K562 (cell line): ENCODE measurements around the gene PSMB11. TPM values are rescaled to one million over a fixed set of nuclear protein-coding genes. Genes with fewer than 3 reads are reported as not detected.

ENCODE experiments used
- ADNP ChIP-seq: fragments of 200-800 bp; sonication (Bioruptor generic); IDR thresholded peaks from 2 replicates; pipeline ENCODE4 v1.6.1; 2016; ENCODE audit warnings: missing genetic modification characterization, missing compliant biosample characterization
- ARID4B ChIP-seq: sonication (generic); formaldehyde crosslinking; IDR thresholded peaks from 2 replicates; pipeline ENCODE4 v1.8.0; 2022; ENCODE audit warnings: mild to moderate bottlenecking, missing genetic modification reagents
- ELF1 ChIP-seq: fragments of 200-800 bp; sonication (Bioruptor generic); IDR thresholded peaks from 2 replicates; pipeline ENCODE4 v1.6.1; 2016; ENCODE audit warnings: missing genetic modification characterization, missing compliant biosample characterization
- FOS ChIP-seq: IDR thresholded peaks from 3 replicates; pipeline ENCODE4 v1.6.1; 2011; ENCODE audit not compliant: insufficient read length; ENCODE audit errors: extremely low read depth
- HDAC3 ChIP-seq: fragments of 450-650 bp; IDR thresholded peaks from 2 replicates; pipeline ENCODE4 v1.6.1; 2018; ENCODE audit warnings: borderline replicate concordance, mild to moderate bottlenecking, moderate library complexity; ENCODE audit not compliant: partially characterized antibody
- HDAC8 ChIP-seq: fragments of 450-650 bp; IDR thresholded peaks from 2 replicates; pipeline ENCODE4 v1.6.1; 2016; ENCODE audit warnings: mild to moderate bottlenecking, missing genetic modification characterization, moderate library complexity, missing compliant biosample characterization
- HIVEP1 ChIP-seq: fragments of 250-450 bp; sonication (Bioruptor Pico); IDR thresholded peaks from 2 replicates; pipeline ENCODE4 v1.4.0; 2020; ENCODE audit warnings: mild to moderate bottlenecking
- IRF1 ChIP-seq: sonication (generic); formaldehyde crosslinking; IDR thresholded peaks from 2 replicates; pipeline ENCODE4 v1.8.0; 2022; ENCODE audit warnings: missing genetic modification reagents, mild to moderate bottlenecking, borderline replicate concordance
- MYC ChIP-seq, 2 experiments: fragments of 250-450 bp in 1 of 2; sonication (Bioruptor Pico) in 1 of 2; IDR thresholded peaks; 2 replicates each; pipeline versions ENCODE4 v1.5.1 to v1.6.1; 2012 to 2021; ENCODE audit warnings: low read depth in 2 of 2, borderline replicate concordance in 1 of 2, improper control_type of control experiment in 1 of 2, low read length in 1 of 2, mild to moderate bottlenecking in 1 of 2, moderate library complexity in 1 of 2
- PHF20 ChIP-seq: fragments of 450-650 bp; IDR thresholded peaks from 2 replicates; pipeline ENCODE4 v1.6.1; 2018; ENCODE audit not compliant: partially characterized antibody
- POLR2H ChIP-seq: IDR thresholded peaks from 2 replicates; pipeline ENCODE4 v1.6.1; 2016; ENCODE audit warnings: missing genetic modification characterization, low read depth, mild to moderate bottlenecking, control low read depth, missing compliant biosample characterization, moderate library complexity
- PTRF ChIP-seq: fragments of 450-650 bp; IDR thresholded peaks from 2 replicates; pipeline ENCODE4 v1.6.1; 2016; ENCODE audit warnings: mild to moderate bottlenecking, missing genetic modification characterization, missing compliant biosample characterization
- SFPQ ChIP-seq: fragments of 200-400 bp; formaldehyde crosslinking; IDR thresholded peaks from 2 replicates; pipeline ENCODE4 v1.6.1; 2017; ENCODE audit warnings: mild to moderate bottlenecking, low read depth, low read length, moderate library complexity
- SMARCB1 ChIP-seq: IDR thresholded peaks from 2 replicates; pipeline ENCODE4 v1.6.1; 2011; ENCODE audit warnings: improper control_type of control experiment, low read depth; ENCODE audit not compliant: insufficient read length
- TAF7 ChIP-seq: fragments of 450-650 bp; IDR thresholded peaks from 2 replicates; pipeline ENCODE4 v1.6.1; 2016; ENCODE audit warnings: missing genetic modification characterization, missing compliant biosample characterization
- ZC3H8 ChIP-seq: fragments of 450-650 bp; IDR thresholded peaks from 2 replicates; pipeline ENCODE4 v1.6.1; 2017
- ZFP36 ChIP-seq: fragments of 150-350 bp; IDR thresholded peaks from 2 replicates; pipeline ENCODE4 v1.6.1; 2018; ENCODE audit warnings: low read length, low read depth; ENCODE audit not compliant: partially characterized antibody
- ZNF324 ChIP-seq: fragments of 250-450 bp; sonication (Bioruptor Pico); IDR thresholded peaks from 2 replicates; pipeline ENCODE4 v1.4.0; 2020; ENCODE audit warnings: mild to moderate bottlenecking
- ZNF696 ChIP-seq: fragments of 250-450 bp; sonication (Bioruptor Pico); conservative IDR thresholded peaks from 2 replicates; pipeline ENCODE4 v1.4.0; 2020; ENCODE audit warnings: mild to moderate bottlenecking, moderate library complexity
- polyA plus RNA-seq, 8 experiments: library from polyadenylated mRNA; depleted of rRNA in 4 of 8; stranded (reverse) in 5 of 8; unstranded in 3 of 8; fragments of >200 nt; fragmentation: Nextera tagmentation in 2 of 8; fragmentation: Illumina TruSeq in 1 of 8; extraction: Ambion mirVana in 2 of 8; extraction: Trizol in 1 of 8; gene quantifications; 2 replicates each; pipeline versions ENCODE4 v1.2.1 to v1.2.3, GENCODE V29; 2011 to 2014; ENCODE audit warnings: inconsistent platforms in 1 of 8, missing spikeins in 1 of 8
- total RNA-seq, 7 experiments: library from RNA; depleted of rRNA in 6 of 7; stranded (reverse); fragments of >200 nt in 6 of 7; fragmentation: Illumina TruSeq in 2 of 7; extraction: Trizol in 2 of 7; gene quantifications; 2 replicates each; pipeline versions ENCODE4 v1.2.1 to v1.2.3, GENCODE V29; 2011 to 2021; ENCODE audit warnings: low replicate concordance in 1 of 7

Gene PSMB11
- total and polyA plus RNA-seq, 9 of the 15 experiments (the other 6 are each of a cell fraction or from before 2014, with no cell fraction given) = not detected

GRCh38 chr14:23006544-23007419 lies 35.2 kb upstream of the PSMB11 start (continued):
- TF ChIP-seq HDAC8 (tag) (peak; percentile 69; the same call in 1 of the 2 replicates), HDAC3 (no peak), SMARCB1 (no peak), PHF20 (no peak), POLR2H (tag) (peak; percentile 89), TAF7 (tag) (peak; percentile 77; the same call in 1 of the 2 replicates), ELF1 (tag) (no peak), ZNF324 (CRISPR knock-in tag) (no peak), SFPQ (no peak), ARID4B (peak; percentile 78), HIVEP1 (no peak), ZFP36 (no peak), ADNP (tag) (no peak), MYC (IDR thresholded peaks at IDR 0.05; ENCODE audit: low read depth, low read length) (peak; percentile 92), MYC (CRISPR knock-in tag; IDR thresholded peaks at IDR 0.05; ENCODE audit: borderline replicate concordance, low read depth) (peak; percentile 66; the same call in 1 of the 2 replicates), ZC3H8 (no peak), ZNF696 (no peak), IRF1 (no peak), FOS (peak; percentile 95), PTRF (tag) (no peak)
